Spleen (tissue), 7 donors: ENCODE data around the gene RB1.
"Not testable (repeated sequence)": the region's sequence is repeated elsewhere in the genome, so short reads cannot be mapped to it uniquely, and the experiment has no call there.

Experiments used
- CTCF ChIP-seq, 11 experiments: fragments of 200-600 bp in 7 of 11; fragments of 450-650 bp in 4 of 11; sonication (generic) in 4 of 11; IDR thresholded peaks in 8 of 11; conservative IDR thresholded peaks in 3 of 11; 1 replicate in 7 of 11; 2 replicates in 4 of 11; pipeline versions ENCODE4 v1.4.0 to v1.8.0; 2016 to 2021; ENCODE audit warnings: antibody characterized with exemption in 11 of 11, inconsistent platforms in 4 of 11, mild to moderate bottlenecking in 1 of 11
- POLR2A ChIP-seq, 3 donors: fragments of 450-650 bp; IDR thresholded peaks; one replicate each; pipeline ENCODE4 v1.5.1; 2017; ENCODE audit warnings: antibody characterized with exemption in 3 of 3, mild to moderate bottlenecking in 1 of 3
- POLR2AphosphoS5 ChIP-seq, 3 donors: sonication (generic); formaldehyde crosslinking; IDR thresholded peaks; one replicate each; pipeline ENCODE4 v1.5.1; 2017; ENCODE audit warnings: antibody characterized with exemption in 3 of 3
- donor health status: DM: no; HTN: no; CAD: no; lungs with moderate emphysema.
- donor health status: DM: no; HTN: no; CAD: no.
- donor health status: DM: no; HTN: no; CAD: no.

- TF ChIP-seq CTCF (IDR thresholded peaks at IDR 0.05 in 8 of 11, conservative IDR thresholded peaks at IDR 0.05 in 3 of 11); POLR2A (IDR thresholded peaks at IDR 0.05); POLR2AphosphoS5 (IDR thresholded peaks at IDR 0.05): not testable (repeated sequence)
Measured at GRCh38 chr13:48339198-48339597, 35.6 kb downstream of the RB1 start.
